ENCODE data around the gene GALNT10. TPM values are rescaled to one million over a fixed set of nuclear protein-coding genes. Genes with fewer than 3 reads are reported as not detected.

The GALNT10 gene
- total and polyA plus RNA-seq, 10 of the 15 experiments (the other 5 are each of a cell fraction or from before 2014, with no cell fraction given), result 3.9 to 35.4 (median 15.5) TPM

- no peaks in the 10 kb centered on the region for H3K79me2 ChIP-seq (ENCODE audit: control insufficient read depth, insufficient read depth, low read length)
- TF ChIP-seq PAX8 (IDR thresholded peaks at IDR 0.05) (no peak), HCFC1 (IDR thresholded peaks at IDR 0.05; ENCODE audit: low read length) (no peak), POLR2A (IDR thresholded peaks at IDR 0.05; ENCODE audit: low read depth, low read length) (no peak), KLF5 (IDR thresholded peaks at IDR 0.05; ENCODE audit: partially characterized antibody) (no peak), IRF5 (IDR thresholded peaks at IDR 0.05; ENCODE audit: borderline replicate concordance) (no peak), HDAC6 (IDR thresholded peaks at IDR 0.05; ENCODE audit: unreplicated experiment) (no peak), ELK1 (IDR thresholded peaks at IDR 0.05; ENCODE audit: low read depth, low read length) (no peak), TCF12 (IDR thresholded peaks at IDR 0.05; ENCODE audit: low read depth, low read length) (no peak), FOXK2 (IDR thresholded peaks at IDR 0.05) (no peak), NFXL1 (IDR thresholded peaks at IDR 0.05; ENCODE audit: borderline replicate concordance) (no peak), STAT3 (IDR thresholded peaks at IDR 0.05; ENCODE audit: low read depth, low read length) (no peak)
- TF ChIP-seq, protein P1, sequence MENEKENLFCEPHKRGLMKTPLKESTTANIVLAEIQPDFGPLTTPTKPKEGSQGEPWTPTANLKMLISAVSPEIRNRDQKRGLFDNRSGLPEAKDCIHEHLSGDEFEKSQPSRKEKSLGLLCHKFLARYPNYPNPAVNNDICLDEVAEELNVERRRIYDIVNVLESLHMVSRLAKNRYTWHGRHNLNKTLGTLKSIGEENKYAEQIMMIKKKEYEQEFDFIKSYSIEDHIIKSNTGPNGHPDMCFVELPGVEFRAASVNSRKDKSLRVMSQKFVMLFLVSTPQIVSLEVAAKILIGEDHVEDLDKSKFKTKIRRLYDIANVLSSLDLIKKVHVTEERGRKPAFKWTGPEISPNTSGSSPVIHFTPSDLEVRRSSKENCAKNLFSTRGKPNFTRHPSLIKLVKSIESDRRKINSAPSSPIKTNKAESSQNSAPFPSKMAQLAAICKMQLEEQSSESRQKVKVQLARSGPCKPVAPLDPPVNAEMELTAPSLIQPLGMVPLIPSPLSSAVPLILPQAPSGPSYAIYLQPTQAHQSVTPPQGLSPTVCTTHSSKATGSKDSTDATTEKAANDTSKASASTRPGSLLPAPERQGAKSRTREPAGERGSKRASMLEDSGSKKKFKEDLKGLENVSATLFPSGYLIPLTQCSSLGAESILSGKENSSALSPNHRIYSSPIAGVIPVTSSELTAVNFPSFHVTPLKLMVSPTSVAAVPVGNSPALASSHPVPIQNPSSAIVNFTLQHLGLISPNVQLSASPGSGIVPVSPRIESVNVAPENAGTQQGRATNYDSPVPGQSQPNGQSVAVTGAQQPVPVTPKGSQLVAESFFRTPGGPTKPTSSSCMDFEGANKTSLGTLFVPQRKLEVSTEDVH (IDR thresholded peaks at IDR 0.05; ENCODE audit: low read depth, partially characterized antibody), result no peak
- RAD21 ChIA-PET (ENCODE audit: unreplicated experiment), result no interaction called here
- no peak overlapping the region for H3K27ac ChIP-seq (ENCODE audit: control insufficient read depth, insufficient read depth)
- no peak for DNase-seq (ENCODE audit: low read depth, low spot score)
- H3K4me3 ChIP-seq, result no peak overlapping the region
- POLR2A ChIA-PET, result no interaction called here
- H2AFZ ChIP-seq (ENCODE audit: control insufficient read depth, low read depth, low read length), result no peak overlapping the region
- intact Hi-C loops (cut with micrococcal nuclease; ENCODE audit: unreplicated experiment), result no loop called here
- H3K27me3 ChIP-seq (replicated peaks in 1 of 2; ENCODE audit: control insufficient read depth in 2 of 2, insufficient read depth in 2 of 2, low read length in 1 of 2), result peaks cover 0 to 3% of the 10 kb centered on the region in 2 experiments; a peak in 1 of 4 replicates
- no peak for FAIRE-seq
- CTCF ChIA-PET, result no interaction called here
- H3K36me3 ChIP-seq (ENCODE audit: control insufficient read depth in 2 of 2, insufficient read depth in 2 of 2, low read length in 1 of 2), result no peaks in the 10 kb centered on the region
- no peak for ATAC-seq
- no peaks in the 10 kb centered on the region for H3K4me1 ChIP-seq (ENCODE audit: control insufficient read depth, insufficient read depth, low read length)
- SMC1A ChIA-PET (ENCODE audit: uncharacterized antibody, unreplicated experiment), result no interaction called here
- H3K9me3 ChIP-seq (replicated peaks; ENCODE audit: control insufficient read depth, insufficient read depth, low read length), result no peaks in the 10 kb centered on the region
- in situ Hi-C loops (cut with MboI), result loop anchor here (10.0 kb wide), 1 partner anchor 184 kb away; no protein-coding TSS in a partner anchor
- no peaks in the 10 kb centered on the region for H4K20me1 ChIP-seq (ENCODE audit: control insufficient read depth, insufficient read depth)
- H3K4me2 ChIP-seq (ENCODE audit: control insufficient read depth, insufficient read depth), result no peak overlapping the region
- H3K9ac ChIP-seq (ENCODE audit: control insufficient read depth, insufficient read depth, low read length), result no peak overlapping the region
- WGBS (ENCODE audit: insufficient coverage, insufficient replicate concordance, low lambda C conversion rate, missing lambda C conversion rate), result 96% methylated on average over 2 of the region's 2 CpGs
- no TSS peak for BruUV-seq (replicated peaks)
These were observed 22.1 kb upstream of the GALNT10 start for GRCh38 chr5:154168395-154168794.
